Fibroblast of lung (primary cell): ENCODE results near the gene B2M.

Source experiments
- CTCF ChIP-seq, 2 donors: IDR thresholded peaks in 1 of 2; conservative IDR thresholded peaks in 1 of 2; 1 replicate in 1 of 2; 2 replicates in 1 of 2; pipeline ENCODE4 v1.5.1; 2011 to 2012; ENCODE audit warnings: low read length in 2 of 2, control low read depth in 1 of 2, inconsistent platforms in 1 of 2, low read depth in 1 of 2, mild to moderate bottlenecking in 1 of 2
- EZH2 ChIP-seq: IDR thresholded peaks from 2 replicates; pipeline ENCODE4 v1.5.1; 2012; ENCODE audit warnings: low read length, control low read depth, mild to moderate bottlenecking; ENCODE audit errors: missing control alignments

- TF ChIP-seq CTCF (conservative IDR thresholded peaks at IDR 0.05 in 1 of 2, IDR thresholded peaks at IDR 0.05 in 1 of 2; ENCODE audit: low read depth in 1 of 2, low read length in 2 of 2) (no peak), EZH2 (no peak)
These were observed 18.7 kb upstream of the B2M start for GRCh38 chr15:44692659-44693058.
